ENCODE measurements around the gene ARHGAP21.

The ARHGAP21 gene

DNA sequence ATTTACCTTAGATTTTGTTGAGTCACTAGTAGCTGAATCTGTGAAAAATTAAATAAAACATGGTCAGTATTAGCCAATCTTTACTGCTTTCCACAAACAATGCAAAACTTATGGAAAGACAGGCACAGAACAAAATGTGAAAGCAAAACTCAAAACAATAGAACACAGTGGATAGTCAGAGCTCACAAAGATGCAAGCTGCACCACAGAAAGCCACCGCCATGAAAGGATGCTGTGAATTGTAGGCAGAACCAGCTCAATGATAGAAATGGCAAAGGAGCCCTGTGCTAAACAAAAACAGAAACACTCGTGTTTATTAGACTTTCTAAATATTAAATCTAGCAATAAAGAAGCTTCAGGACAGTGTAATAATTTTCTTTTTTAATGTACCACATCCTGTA lies 134.4 kb downstream of the ARHGAP21 start:
- Histone ChIP-seq H3K4me3 (ENCODE audit: low read depth, low read length) (no peak overlapping the region), H3K36me3 (ENCODE audit: control insufficient read depth, insufficient read depth, low read length) (no peaks in the 10 kb centered on the region), H3K9me3 (ENCODE audit: control insufficient read depth, insufficient read depth, low read length) (no peaks in the 10 kb centered on the region), H3K9ac (ENCODE audit: low read depth, low read length) (no peak overlapping the region), H3K4me1 (ENCODE audit: control insufficient read depth, insufficient read depth, low read length) (no peaks in the 10 kb centered on the region), H3K27me3 (ENCODE audit: control insufficient read depth, insufficient read depth, low read length) (no peaks in the 10 kb centered on the region)

DNA sequence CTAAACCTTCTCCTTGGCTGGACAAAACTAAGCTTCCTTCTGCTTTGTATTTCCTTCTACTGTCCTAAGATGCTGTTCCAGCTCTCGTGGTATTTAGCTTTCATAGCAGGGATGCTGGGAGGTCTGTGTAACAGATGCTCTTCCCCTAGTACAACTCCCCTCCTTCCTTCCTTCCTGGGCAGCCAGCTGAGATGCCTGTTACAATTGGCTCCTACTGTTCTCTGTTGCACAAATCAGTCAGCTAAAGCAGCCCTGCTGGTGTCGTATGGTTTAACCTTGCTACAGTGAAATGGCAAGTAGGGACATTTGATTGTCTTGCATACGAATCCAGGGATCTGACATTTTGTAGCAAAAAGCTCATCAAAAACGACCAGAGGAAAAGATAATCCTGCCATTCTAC lies 143.8 kb downstream of the ARHGAP21 start:
- Histone ChIP-seq H3K4me3 (ENCODE audit: low read depth, low read length) (no peak overlapping the region), H3K27me3 (ENCODE audit: control insufficient read depth, insufficient read depth, low read length) (no peaks in the 10 kb centered on the region), H3K36me3 (ENCODE audit: control insufficient read depth, insufficient read depth, low read length) (no peaks in the 10 kb centered on the region), H3K4me1 (ENCODE audit: control insufficient read depth, insufficient read depth, low read length) (peaks cover 4% of the 10 kb centered on the region), H3K9me3 (ENCODE audit: control insufficient read depth, insufficient read depth, low read length) (no peaks in the 10 kb centered on the region), H3K9ac (ENCODE audit: low read depth, low read length) (no peak overlapping the region)

DNA sequence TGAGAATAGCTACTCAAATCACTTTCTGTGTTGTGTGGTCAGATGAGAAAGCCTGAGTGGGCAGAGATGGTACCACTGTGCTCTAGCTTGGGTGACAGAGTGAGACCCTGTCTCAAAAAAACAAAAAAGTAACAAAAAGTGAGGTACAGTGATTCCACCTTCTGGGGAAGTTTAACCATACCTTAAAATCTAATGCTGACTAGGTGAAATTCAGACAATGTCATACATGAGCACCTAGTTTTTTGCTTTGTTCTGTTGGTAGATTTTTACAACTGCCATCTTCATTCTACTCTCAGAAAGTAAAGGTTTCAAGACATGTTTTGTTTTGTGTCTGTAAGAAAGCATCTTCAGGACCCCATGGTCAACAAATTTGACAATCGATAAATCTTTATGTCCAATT lies 144.2 kb downstream of the ARHGAP21 start:
- H3K4me1 ChIP-seq (ENCODE audit: control insufficient read depth, insufficient read depth, low read length), result peaks cover 4% of the 10 kb centered on the region
- no peak overlapping the region for H3K4me3 ChIP-seq (ENCODE audit: low read depth, low read length)
- H3K27me3 ChIP-seq (ENCODE audit: control insufficient read depth, insufficient read depth, low read length), result no peaks in the 10 kb centered on the region
- H3K9me3 ChIP-seq (ENCODE audit: control insufficient read depth, insufficient read depth, low read length), result no peaks in the 10 kb centered on the region
- H3K9ac ChIP-seq (ENCODE audit: low read depth, low read length), result no peak overlapping the region
- no peaks in the 10 kb centered on the region for H3K36me3 ChIP-seq (ENCODE audit: control insufficient read depth, insufficient read depth, low read length)

DNA sequence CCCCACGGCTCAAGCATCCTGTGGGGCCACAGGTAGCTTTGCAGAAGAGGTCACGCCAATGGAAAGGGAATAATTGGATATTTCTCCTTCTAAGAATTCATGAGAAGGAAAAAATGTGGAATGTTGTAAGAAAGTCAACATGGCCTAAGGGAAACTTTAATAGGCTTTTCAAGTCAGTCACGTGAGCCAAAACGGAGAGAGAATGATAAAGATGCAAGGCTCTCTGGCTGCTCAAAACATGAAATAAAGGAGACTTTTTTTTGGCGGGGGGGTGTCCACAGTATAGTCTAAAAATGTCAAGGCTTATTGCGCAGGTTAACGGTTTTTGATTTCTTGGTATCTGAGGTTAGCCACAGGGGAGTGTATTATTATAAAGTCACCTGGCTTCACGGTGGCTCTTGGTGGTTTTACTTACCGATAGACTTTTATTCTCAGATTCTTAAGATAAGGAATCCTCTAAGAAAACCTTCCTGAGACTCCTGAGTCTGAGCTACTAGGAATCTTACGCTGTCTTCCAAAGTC lies 148.1 kb downstream of the ARHGAP21 start:
- Histone ChIP-seq H3K9ac (ENCODE audit: low read depth, low read length) (no peak overlapping the region), H3K27me3 (ENCODE audit: control insufficient read depth, insufficient read depth, low read length) (no peaks in the 10 kb centered on the region), H3K36me3 (ENCODE audit: control insufficient read depth, insufficient read depth, low read length) (no peaks in the 10 kb centered on the region), H3K9me3 (ENCODE audit: control insufficient read depth, insufficient read depth, low read length) (no peaks in the 10 kb centered on the region), H3K4me1 (ENCODE audit: control insufficient read depth, insufficient read depth, low read length) (peaks cover 4% of the 10 kb centered on the region), H3K4me3 (ENCODE audit: low read depth, low read length) (no peak overlapping the region)

DNA sequence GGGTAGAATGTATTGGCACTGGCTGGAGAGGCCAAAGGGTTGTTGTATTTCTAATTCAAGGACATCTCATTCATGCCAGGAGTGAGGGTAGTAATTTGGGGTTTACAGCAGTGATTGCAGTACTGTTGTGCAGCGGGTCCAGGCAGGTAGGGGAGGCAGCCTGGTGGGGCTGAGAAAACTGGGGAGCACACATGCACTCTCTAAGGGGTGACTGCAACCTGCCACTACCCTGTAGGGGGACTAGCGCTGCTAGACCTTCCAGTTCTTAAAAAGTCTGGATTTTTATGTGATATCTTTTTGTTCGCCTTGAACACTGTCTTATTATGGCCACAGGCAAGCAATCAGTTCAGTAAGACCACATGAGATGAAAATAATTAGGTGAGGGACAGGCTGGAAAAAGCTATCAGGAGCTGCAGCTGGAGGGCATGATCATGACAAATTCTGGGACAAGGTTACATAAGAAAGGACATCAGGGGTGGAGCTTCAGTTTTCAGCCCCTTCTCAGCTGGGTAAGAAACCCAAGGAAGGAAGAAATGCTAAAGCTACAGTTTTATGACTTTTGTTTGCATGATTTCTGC lies 149.0 kb downstream of the ARHGAP21 start:
- Histone ChIP-seq H3K36me3 (ENCODE audit: control insufficient read depth, insufficient read depth, low read length) (no peaks in the 10 kb centered on the region), H3K9me3 (ENCODE audit: control insufficient read depth, insufficient read depth, low read length) (no peaks in the 10 kb centered on the region), H3K27me3 (ENCODE audit: control insufficient read depth, insufficient read depth, low read length) (no peaks in the 10 kb centered on the region), H3K4me3 (ENCODE audit: low read depth, low read length) (no peak overlapping the region), H3K9ac (ENCODE audit: low read depth, low read length) (no peak overlapping the region), H3K4me1 (ENCODE audit: control insufficient read depth, insufficient read depth, low read length) (peaks cover under 1% of the 10 kb centered on the region)

DNA sequence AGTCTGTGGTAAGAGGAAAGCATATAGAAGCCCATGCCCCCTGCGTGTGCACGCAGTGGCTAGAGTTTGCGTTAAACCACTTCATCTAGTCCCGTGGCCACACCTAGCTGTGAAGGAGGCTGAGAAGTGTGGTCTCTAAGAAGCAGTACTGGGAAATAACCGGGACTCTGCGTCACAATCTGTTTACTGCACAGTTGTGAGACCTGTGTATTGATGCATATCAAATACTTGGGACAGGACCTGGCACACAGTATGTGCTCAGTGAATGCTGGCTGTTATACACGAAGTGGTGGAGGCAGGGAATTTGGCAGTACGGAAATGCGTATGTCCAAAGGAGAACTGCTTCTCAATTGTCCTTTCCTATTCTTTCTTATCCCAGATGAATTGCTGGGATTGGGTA lies 149.5 kb downstream of the ARHGAP21 start:
- Histone ChIP-seq H3K4me3 (ENCODE audit: low read depth, low read length) (no peak overlapping the region), H3K9me3 (ENCODE audit: control insufficient read depth, insufficient read depth, low read length) (no peaks in the 10 kb centered on the region), H3K4me1 (ENCODE audit: control insufficient read depth, insufficient read depth, low read length) (no peaks in the 10 kb centered on the region), H3K27me3 (ENCODE audit: control insufficient read depth, insufficient read depth, low read length) (no peaks in the 10 kb centered on the region), H3K9ac (ENCODE audit: low read depth, low read length) (no peak overlapping the region), H3K36me3 (ENCODE audit: control insufficient read depth, insufficient read depth, low read length) (no peaks in the 10 kb centered on the region)

DNA sequence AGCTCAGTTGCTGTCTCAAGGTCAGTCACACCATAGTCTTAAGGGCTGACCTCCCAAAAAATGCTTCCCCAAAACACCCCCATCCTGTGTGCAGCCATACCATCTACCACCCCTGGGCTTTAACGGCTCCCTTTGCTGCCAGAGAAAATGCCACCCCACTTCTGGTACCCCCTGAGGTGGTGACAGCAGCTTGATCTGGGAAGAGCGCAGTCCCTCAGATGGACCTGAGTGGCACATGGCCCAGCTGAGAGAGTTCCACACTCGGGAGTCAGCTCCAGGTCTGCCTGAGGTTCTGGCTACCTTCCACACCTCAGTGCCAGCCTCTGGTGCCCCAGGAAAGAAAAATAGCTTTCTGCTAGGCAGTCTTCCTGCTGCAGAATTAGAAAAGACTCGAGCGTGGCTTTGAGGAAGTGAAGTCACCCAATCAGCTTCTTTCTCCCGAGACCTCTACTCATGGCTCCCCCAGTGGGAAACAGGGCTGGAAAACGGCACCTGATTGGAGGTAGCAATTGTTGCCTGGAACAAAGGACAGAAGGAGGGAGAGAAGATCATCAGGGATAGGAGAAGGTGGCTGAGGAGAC lies 151.7 kb downstream of the ARHGAP21 start:
- no peaks in the 10 kb centered on the region for H3K4me1 ChIP-seq (ENCODE audit: control insufficient read depth, insufficient read depth, low read length)
- no peaks in the 10 kb centered on the region for H3K9me3 ChIP-seq (ENCODE audit: control insufficient read depth, insufficient read depth, low read length)
- no peaks in the 10 kb centered on the region for H3K27me3 ChIP-seq (ENCODE audit: control insufficient read depth, insufficient read depth, low read length)
- H3K4me3 ChIP-seq (ENCODE audit: low read depth, low read length), result no peak overlapping the region
- no peak overlapping the region for H3K9ac ChIP-seq (ENCODE audit: low read depth, low read length)
- H3K36me3 ChIP-seq (ENCODE audit: control insufficient read depth, insufficient read depth, low read length), result no peaks in the 10 kb centered on the region

DNA sequence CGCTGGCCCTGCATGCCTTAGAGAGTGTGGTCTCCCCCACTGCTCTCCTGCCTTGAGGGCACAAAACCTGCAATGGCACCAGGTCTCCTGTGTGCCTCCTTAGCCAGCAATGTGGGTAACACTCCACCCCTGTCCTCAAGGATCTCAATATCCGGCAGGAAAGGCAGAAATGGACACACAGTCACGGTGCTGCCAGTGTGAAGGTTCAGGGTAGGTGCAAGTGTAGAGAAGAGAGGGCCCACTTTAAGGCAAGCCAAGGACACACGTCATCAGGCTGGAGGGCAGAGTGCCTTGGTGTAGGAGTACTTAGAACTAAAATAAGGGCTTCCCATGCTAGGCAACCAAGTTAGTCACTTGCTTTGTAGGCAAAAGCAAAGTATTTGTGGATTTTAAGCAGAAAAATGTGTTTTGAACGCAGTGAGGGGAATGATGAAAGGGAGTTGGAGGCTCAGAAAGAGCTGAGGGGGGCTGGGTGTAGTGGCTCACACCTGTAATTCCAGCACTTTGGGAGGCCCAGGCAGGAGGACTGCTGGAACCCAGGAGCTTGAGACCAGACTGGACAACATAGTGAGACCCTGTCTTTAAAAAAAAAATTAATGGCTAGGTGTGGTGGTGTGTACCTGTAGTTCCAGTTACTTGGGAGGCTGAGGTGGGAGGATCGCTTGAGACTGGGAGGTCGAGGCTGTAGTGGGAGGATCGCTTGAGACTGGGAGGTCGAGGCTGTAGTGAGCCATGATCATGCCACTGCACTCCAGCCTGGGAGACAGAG lies 152.8 kb downstream of the ARHGAP21 start:
- no peaks in the 10 kb centered on the region for H3K36me3 ChIP-seq (ENCODE audit: control insufficient read depth, insufficient read depth, low read length)

DNA sequence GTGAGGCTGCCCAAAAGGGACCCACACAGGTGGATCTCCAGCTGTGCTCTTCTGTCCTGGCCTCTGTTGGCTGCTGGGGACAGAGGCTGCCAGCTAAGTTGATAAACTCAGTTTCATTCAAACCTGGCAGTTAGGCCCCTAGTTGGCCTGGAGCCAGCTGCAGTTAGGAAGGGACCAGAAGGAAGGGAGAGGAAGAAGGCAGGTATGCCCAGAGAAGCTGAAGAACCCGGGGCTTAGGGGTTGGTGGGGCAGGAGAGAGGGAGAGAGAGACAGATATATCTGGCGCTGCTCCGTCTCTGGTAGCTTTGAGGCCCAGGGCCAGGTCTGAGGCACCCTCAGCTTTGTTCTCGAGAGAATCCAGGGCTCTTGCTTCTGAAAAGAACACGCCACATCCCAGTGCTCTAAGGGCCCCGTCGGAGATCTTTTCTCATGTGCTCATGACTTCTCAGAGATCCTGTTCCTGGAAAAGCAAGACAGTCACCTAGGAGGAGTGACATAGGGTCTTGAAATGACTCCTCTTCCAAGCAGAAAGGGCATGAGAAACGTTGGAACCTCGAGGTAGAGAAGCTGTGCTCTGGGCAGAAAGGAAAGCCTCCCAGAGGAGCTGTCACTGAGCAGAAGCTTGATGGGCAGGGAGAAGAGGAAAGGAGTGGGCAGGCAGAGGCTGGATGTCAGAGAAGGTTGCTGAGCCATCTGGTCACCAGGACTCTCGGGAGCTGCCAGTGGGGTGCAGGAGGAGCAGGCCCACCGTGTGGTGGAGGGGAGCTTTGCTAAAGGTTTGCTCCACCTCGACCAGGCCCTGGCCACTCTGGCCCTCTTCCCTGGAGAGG lies 153.6 kb downstream of the ARHGAP21 start:
- no peak overlapping the region for H3K4me3 ChIP-seq (ENCODE audit: low read depth, low read length)
- no peaks in the 10 kb centered on the region for H3K9me3 ChIP-seq (ENCODE audit: control insufficient read depth, insufficient read depth, low read length)
- no peaks in the 10 kb centered on the region for H3K27me3 ChIP-seq (ENCODE audit: control insufficient read depth, insufficient read depth, low read length)
- no peaks in the 10 kb centered on the region for H3K4me1 ChIP-seq (ENCODE audit: control insufficient read depth, insufficient read depth, low read length)
- no peak overlapping the region for H3K9ac ChIP-seq (ENCODE audit: low read depth, low read length)
- no peaks in the 10 kb centered on the region for H3K36me3 ChIP-seq (ENCODE audit: control insufficient read depth, insufficient read depth, low read length)

More for the DNA sequence above, 152.8 kb downstream of the ARHGAP21 start:
- H3K4me3 ChIP-seq (ENCODE audit: low read depth, low read length), result no peak overlapping the region
- no peaks in the 10 kb centered on the region for H3K4me1 ChIP-seq (ENCODE audit: control insufficient read depth, insufficient read depth, low read length)
- no peaks in the 10 kb centered on the region for H3K9me3 ChIP-seq (ENCODE audit: control insufficient read depth, insufficient read depth, low read length)
- H3K27me3 ChIP-seq (ENCODE audit: control insufficient read depth, insufficient read depth, low read length), result no peaks in the 10 kb centered on the region
- H3K9ac ChIP-seq (ENCODE audit: low read depth, low read length), result no peak overlapping the region

DNA sequence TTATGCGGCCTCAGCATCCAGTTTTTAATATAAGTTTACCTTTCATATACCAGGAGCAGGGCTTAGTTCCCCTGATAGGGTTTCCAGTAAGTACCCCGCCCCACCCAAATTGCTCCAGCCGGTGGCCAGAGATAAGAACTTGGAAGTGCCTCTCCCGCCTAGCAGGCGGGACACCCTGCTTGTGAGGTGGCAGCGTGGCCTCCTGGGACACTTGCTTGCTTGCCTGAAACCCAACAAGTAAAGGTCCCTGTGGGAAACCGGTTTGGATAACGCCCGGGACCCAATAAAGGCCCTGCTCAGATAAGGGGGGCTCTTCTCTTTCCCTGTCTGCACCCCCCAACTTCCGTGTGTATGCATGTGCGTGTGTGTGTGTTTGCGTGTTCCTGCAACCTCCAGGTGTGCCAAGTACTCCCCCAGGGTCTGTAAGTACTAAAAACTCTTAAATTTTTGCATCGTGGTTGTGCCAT lies 154.3 kb downstream of the ARHGAP21 start:
- no peaks in the 10 kb centered on the region for H3K9me3 ChIP-seq (ENCODE audit: control insufficient read depth, insufficient read depth, low read length)
- no peaks in the 10 kb centered on the region for H3K36me3 ChIP-seq (ENCODE audit: control insufficient read depth, insufficient read depth, low read length)
- no peak overlapping the region for H3K4me3 ChIP-seq (ENCODE audit: low read depth, low read length)
- no peaks in the 10 kb centered on the region for H3K27me3 ChIP-seq (ENCODE audit: control insufficient read depth, insufficient read depth, low read length)
- H3K4me1 ChIP-seq (ENCODE audit: control insufficient read depth, insufficient read depth, low read length), result no peaks in the 10 kb centered on the region
- H3K9ac ChIP-seq (ENCODE audit: low read depth, low read length), result no peak overlapping the region

DNA sequence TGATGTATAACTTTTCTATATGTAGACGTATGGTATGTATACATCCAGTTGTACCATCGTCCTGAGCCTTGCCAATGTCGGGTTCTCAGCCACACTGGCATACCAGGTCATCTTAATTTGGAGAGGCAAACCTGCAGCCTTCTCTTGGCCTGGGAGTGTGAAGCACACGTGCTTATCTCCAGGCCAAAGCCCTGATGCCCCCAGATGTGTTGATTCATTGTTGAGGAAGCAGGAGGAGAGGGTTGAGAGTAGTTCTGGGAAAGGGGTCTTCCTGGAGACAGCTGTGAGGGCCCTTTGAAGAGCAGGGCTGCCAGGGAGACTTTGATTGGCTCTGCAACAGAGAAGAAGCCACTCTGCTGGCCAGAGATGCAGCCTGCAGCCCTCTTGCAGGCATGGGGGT lies 155.6 kb downstream of the ARHGAP21 start:
- H3K4me1 ChIP-seq (ENCODE audit: control insufficient read depth, insufficient read depth, low read length), result no peaks in the 10 kb centered on the region
- no peak overlapping the region for H3K4me3 ChIP-seq (ENCODE audit: low read depth, low read length)
- no peak overlapping the region for H3K9ac ChIP-seq (ENCODE audit: low read depth, low read length)
- H3K27me3 ChIP-seq (ENCODE audit: control insufficient read depth, insufficient read depth, low read length), result no peaks in the 10 kb centered on the region
- no peaks in the 10 kb centered on the region for H3K9me3 ChIP-seq (ENCODE audit: control insufficient read depth, insufficient read depth, low read length)
- H3K36me3 ChIP-seq (ENCODE audit: control insufficient read depth, insufficient read depth, low read length), result no peaks in the 10 kb centered on the region
